ENCODE measurements around the gene C2CD4C. TPM values are rescaled to one million over a fixed set of nuclear protein-coding genes. Genes with fewer than 3 reads are reported as not detected.
"Not testable (repeated sequence)": the region's sequence is repeated elsewhere in the genome, so short reads cannot be mapped to it uniquely, and the experiment has no call there.

The C2CD4C gene
- total RNA-seq, 1 donor from 2014 or later = 2.2 TPM

- Histone ChIP-seq H3K9me3 (no peaks in the 10 kb centered on the region), H3K4me3 (no peak overlapping the region), H3K27ac (no peak overlapping the region), H3K36me3 (no peaks in the 10 kb centered on the region), H3K4me1 (peaks cover 16% of the 10 kb centered on the region), H3K27me3 (peaks cover 11% of the 10 kb centered on the region)
- DNase-seq (ENCODE audit: extremely low spot score in 2 of 2) = no peak
- no peak for TF ChIP-seq POLR2A (IDR thresholded peaks at IDR 0.05)
- TF ChIP-seq POLR2AphosphoS5 (IDR thresholded peaks at IDR 0.05; ENCODE audit: insufficient read depth in 1 of 2, low read depth in 1 of 2) = no peak
- no peak for TF ChIP-seq CTCF (IDR thresholded peaks at IDR 0.05)
- intact Hi-C loops (cut with DNase I) = no loop called here
These were observed 2.9 kb upstream of the C2CD4C start for GRCh38 chr19:411723-412355.

GRCh38 chr19:411121-411722 is 2.3 kb upstream of the C2CD4C start:
- Histone ChIP-seq H3K27me3 (peaks cover 11% of the 10 kb centered on the region), H3K4me1 (peaks cover 16% of the 10 kb centered on the region)
- H3K9me3 ChIP-seq; H3K36me3 ChIP-seq; H3K27ac ChIP-seq; intact Hi-C loops (cut with DNase I); H3K4me3 ChIP-seq; DNase-seq (ENCODE audit: extremely low spot score in 2 of 2): not testable (repeated sequence)

GRCh38 chr19:410243-410781 is 1.4 kb upstream of the C2CD4C start:
- Histone ChIP-seq H3K27ac (no peak overlapping the region), H3K27me3 (peaks cover 11% of the 10 kb centered on the region), H3K36me3 (no peaks in the 10 kb centered on the region), H3K4me3 (no peak overlapping the region), H3K9me3 (no peaks in the 10 kb centered on the region), H3K4me1 (peaks cover 16% of the 10 kb centered on the region)
- TF ChIP-seq CTCF (IDR thresholded peaks at IDR 0.05) (no peak), POLR2A (IDR thresholded peaks at IDR 0.05) (no peak), POLR2AphosphoS5 (IDR thresholded peaks at IDR 0.05; ENCODE audit: insufficient read depth in 1 of 2, low read depth in 1 of 2) (no peak)
- intact Hi-C loops (cut with DNase I) = no loop called here
- DNase-seq (ENCODE audit: extremely low spot score in 2 of 2) = no peak

- H3K9me3 ChIP-seq = no peaks in the 10 kb centered on the region
- H3K27me3 ChIP-seq = peaks cover 11% of the 10 kb centered on the region
- no peak for TF ChIP-seq POLR2AphosphoS5 (IDR thresholded peaks at IDR 0.05; ENCODE audit: insufficient read depth in 1 of 2, low read depth in 1 of 2)
- TF ChIP-seq CTCF (IDR thresholded peaks at IDR 0.05) = no peak
- no peak for TF ChIP-seq POLR2A (IDR thresholded peaks at IDR 0.05)
- DNase-seq (ENCODE audit: extremely low spot score in 2 of 2) = no peak
- H3K36me3 ChIP-seq = no peaks in the 10 kb centered on the region
- H3K27ac ChIP-seq = no peak overlapping the region
- intact Hi-C loops (cut with DNase I) = no loop called here
- H3K4me3 ChIP-seq = peak overlapping the region; percentile 40 to 56
- H3K4me1 ChIP-seq = peaks cover 16% of the 10 kb centered on the region
These were observed 732 bp upstream of the C2CD4C start for GRCh38 chr19:409516-410242.

GRCh38 chr19:408441-408901 is 476 bp downstream of the C2CD4C start:
- DNase-seq (ENCODE audit: extremely low spot score in 2 of 2) = no peak
- peak overlapping the region; percentile 40 to 56 for H3K4me3 ChIP-seq
- no peak for TF ChIP-seq CTCF (IDR thresholded peaks at IDR 0.05)
- TF ChIP-seq POLR2AphosphoS5 (IDR thresholded peaks at IDR 0.05; ENCODE audit: insufficient read depth in 1 of 2, low read depth in 1 of 2) = no peak
- TF ChIP-seq POLR2A (IDR thresholded peaks at IDR 0.05) = no peak
- H3K27ac ChIP-seq = no peak overlapping the region
- no peaks in the 10 kb centered on the region for H3K9me3 ChIP-seq
- peaks cover 11% of the 10 kb centered on the region for H3K27me3 ChIP-seq
- H3K36me3 ChIP-seq = no peaks in the 10 kb centered on the region
- peaks cover 16% of the 10 kb centered on the region for H3K4me1 ChIP-seq
- intact Hi-C loops (cut with DNase I) = no loop called here
